Neuronal stem cell (in vitro differentiated cells): Measurements from ENCODE around the gene DYNC2I2.

Source experiments
- DNase-seq: peaks from one replicate; pipeline ENCODE4 v3.0.0-alpha.2; 2013; ENCODE audit warnings: low spot score
- H2AFZ ChIP-seq: one replicate; pipeline ENCODE4 v1.6.1; 2013; ENCODE audit warnings: mild to moderate bottlenecking, low read length, inconsistent platforms
- H2AK5ac ChIP-seq: 2 replicates; pipeline ENCODE4 v1.6.1; 2013; ENCODE audit warnings: low read depth, mild to moderate bottlenecking, inconsistent platforms, low read length, moderate library complexity, mixed read lengths
- H2BK120ac ChIP-seq: 2 replicates; pipeline ENCODE4 v1.6.1; 2013; ENCODE audit warnings: low read depth, mild to moderate bottlenecking, inconsistent platforms, low read length, moderate library complexity, mixed read lengths
- H2BK12ac ChIP-seq: one replicate; pipeline ENCODE4 v1.6.1; 2013; ENCODE audit warnings: low read length, inconsistent platforms
- H2BK15ac ChIP-seq: 2 replicates; pipeline ENCODE4 v1.6.1; 2013; ENCODE audit warnings: mild to moderate bottlenecking, low read length, inconsistent platforms, mixed read lengths
- H2BK5ac ChIP-seq: one replicate; pipeline ENCODE4 v1.6.1; 2013; ENCODE audit warnings: inconsistent platforms, mild to moderate bottlenecking, low read length, moderate library complexity
- H3K14ac ChIP-seq: one replicate; pipeline ENCODE4 v1.6.1; 2013; ENCODE audit warnings: low read length, inconsistent platforms
- H3K18ac ChIP-seq: 2 replicates; pipeline ENCODE4 v1.6.1; 2013; ENCODE audit warnings: low read length, inconsistent platforms
- H3K23ac ChIP-seq: 2 replicates; pipeline ENCODE4 v1.6.1; 2013; ENCODE audit warnings: low read depth, mild to moderate bottlenecking, mixed read lengths, low read length, inconsistent platforms; ENCODE audit not compliant: poor library complexity
- H3K27ac ChIP-seq: replicated peaks from 3 replicates; pipeline ENCODE4 v1.5.1; 2013; ENCODE audit warnings: low read length, inconsistent platforms
- H3K27me3 ChIP-seq, 3 experiments: 2 replicates each; pipeline ENCODE4 v1.6.1; 2013; ENCODE audit warnings: low read length in 3 of 3, mild to moderate bottlenecking in 2 of 3, inconsistent platforms in 1 of 3, low read depth in 1 of 3, mixed read lengths in 1 of 3, moderate library complexity in 1 of 3; ENCODE audit not compliant: control insufficient read depth in 3 of 3, insufficient read depth in 3 of 3
- H3K36me3 ChIP-seq, 2 donors: replicated peaks in 1 of 2; 2 replicates each; pipeline ENCODE4 v1.6.1; 2013; ENCODE audit warnings: low read length in 2 of 2; ENCODE audit not compliant: control insufficient read depth in 2 of 2, insufficient read depth in 2 of 2
- H3K4ac ChIP-seq: 2 replicates; pipeline ENCODE4 v1.6.1; 2013; ENCODE audit warnings: inconsistent platforms, mild to moderate bottlenecking, low read length, moderate library complexity
- H3K4me1 ChIP-seq, 2 donors: 1 replicate in 1 of 2; 2 replicates in 1 of 2; pipeline ENCODE4 v1.6.1; 2013; ENCODE audit warnings: low read length in 2 of 2, low read depth in 1 of 2; ENCODE audit not compliant: control insufficient read depth in 2 of 2, insufficient read depth in 1 of 2
- H3K4me2 ChIP-seq: one replicate; pipeline ENCODE4 v1.6.1; 2013; ENCODE audit warnings: mild to moderate bottlenecking, low read length, inconsistent platforms; ENCODE audit not compliant: insufficient read depth, poor library complexity, severe bottlenecking
- H3K4me3 ChIP-seq, 2 donors: 2 replicates each; pipeline ENCODE4 v1.5.1; 2013; ENCODE audit warnings: low read length in 2 of 2, mild to moderate bottlenecking in 2 of 2, inconsistent platforms in 1 of 2, moderate library complexity in 1 of 2
- H3K79me1 ChIP-seq: one replicate; pipeline ENCODE4 v1.6.1; 2013; ENCODE audit warnings: low read depth, mild to moderate bottlenecking, inconsistent platforms, low read length, moderate library complexity
- H3K9ac ChIP-seq: one replicate; pipeline ENCODE4 v1.6.1; 2013; ENCODE audit warnings: mild to moderate bottlenecking, low read depth, low read length, inconsistent platforms; ENCODE audit not compliant: poor library complexity
- H3K9me3 ChIP-seq, 2 donors: replicated peaks in 1 of 2; 2 replicates each; pipeline versions ENCODE3 to v1.6.1; 2013; ENCODE audit warnings: low read length in 2 of 2, mild to moderate bottlenecking in 2 of 2, inconsistent platforms in 1 of 2, low read depth in 1 of 2, mixed read lengths in 1 of 2, moderate library complexity in 1 of 2; ENCODE audit not compliant: control insufficient read depth in 2 of 2, insufficient read depth in 1 of 2
- H4K8ac ChIP-seq: one replicate; pipeline ENCODE4 v1.6.1; 2013; ENCODE audit warnings: low read depth, mild to moderate bottlenecking, inconsistent platforms, low read length, moderate library complexity
- H4K91ac ChIP-seq: one replicate; pipeline ENCODE4 v1.6.1; 2013; ENCODE audit warnings: low read length, low read depth, mild to moderate bottlenecking, inconsistent platforms; ENCODE audit not compliant: poor library complexity
- WGBS, 2 donors: extraction: QIAGEN DNeasy Blood & Tissue Kit; methylation state at CpG; one replicate each; pipeline ENCODE4 v1.1.7; 2013; ENCODE audit warnings: missing lambda C conversion rate in 2 of 2, mixed read lengths in 1 of 2; ENCODE audit not compliant: insufficient read length in 2 of 2, insufficient replicate concordance in 1 of 2; ENCODE audit errors: extremely low coverage in 2 of 2; 5-methylcytosine and 5-hydroxymethylcytosine counted together

DYNC2I2 gene

GRCh38 chr9:128633057-128633456, 23.6 kb downstream of the DYNC2I2 start:
- H3K9ac ChIP-seq, result no peak overlapping the region
- no peak overlapping the region for H2BK120ac ChIP-seq
- no peak overlapping the region for H2BK5ac ChIP-seq
- no peak overlapping the region for H4K8ac ChIP-seq
- no peaks in the 10 kb centered on the region for H3K9me3 ChIP-seq
- DNase-seq, result no peak
- H3K18ac ChIP-seq, result no peak overlapping the region
- peaks cover 0 to 8% of the 10 kb centered on the region in 2 donors for H3K4me1 ChIP-seq
- H2BK12ac ChIP-seq, result no peak overlapping the region
- WGBS, 2 donors, result no CpG with 5 or more reads among the region's 21 CpGs
- no peak overlapping the region for H3K14ac ChIP-seq
- no peaks in the 10 kb centered on the region for H3K27me3 ChIP-seq
- H2AFZ ChIP-seq, result no peak overlapping the region
- H3K23ac ChIP-seq, result no peak overlapping the region
- H3K79me1 ChIP-seq, result peaks cover 14% of the 10 kb centered on the region
- no peak overlapping the region for H3K4me3 ChIP-seq
- H2BK15ac ChIP-seq, result no peak overlapping the region
- no peak overlapping the region for H2AK5ac ChIP-seq
- no peak overlapping the region for H4K91ac ChIP-seq
- H3K36me3 ChIP-seq, result peaks cover 50 to 99% of the 10 kb centered on the region in 2 donors
- no peak overlapping the region for H3K4me2 ChIP-seq
- peak overlapping the region; percentile 41 for H3K4ac ChIP-seq
- no peak overlapping the region for H3K27ac ChIP-seq

- Histone ChIP-seq H3K4me3 (no peak overlapping the region), H3K4me1 (peaks cover 0 to 8% of the 10 kb centered on the region in 2 donors), H3K4ac (no peak overlapping the region), H3K9ac (no peak overlapping the region), H3K9me3 (no peaks in the 10 kb centered on the region), H4K8ac (no peak overlapping the region), H2AK5ac (no peak overlapping the region), H2BK5ac (no peak overlapping the region), H4K91ac (no peak overlapping the region), H3K79me1 (peaks cover 14% of the 10 kb centered on the region), H2BK120ac (no peak overlapping the region), H2BK15ac (no peak overlapping the region), H3K18ac (no peak overlapping the region), H3K4me2 (no peak overlapping the region), H3K27ac (no peak overlapping the region), H3K14ac (no peak overlapping the region), H2AFZ (no peak overlapping the region), H2BK12ac (no peak overlapping the region), H3K36me3 (peaks cover 52 to 99% of the 10 kb centered on the region in 2 donors), H3K27me3 (no peaks in the 10 kb centered on the region), H3K23ac (no peak overlapping the region)
- DNase-seq, result no peak
- WGBS, 2 donors, result no CpG with 5 or more reads among the region's 14 CpGs
Measured at GRCh38 chr9:128632486-128632885, 24.2 kb downstream of the DYNC2I2 start.

GRCh38 chr9:128632066-128632465, 24.6 kb downstream of the DYNC2I2 start:
- peaks cover 12% of the 10 kb centered on the region for H3K79me1 ChIP-seq
- H4K8ac ChIP-seq, result no peak overlapping the region
- peaks cover 54 to 99% of the 10 kb centered on the region in 2 donors for H3K36me3 ChIP-seq
- H2BK15ac ChIP-seq, result no peak overlapping the region
- no peaks in the 10 kb centered on the region for H3K27me3 ChIP-seq
- H3K14ac ChIP-seq, result no peak overlapping the region
- peak overlapping the region; percentile 16 for H3K23ac ChIP-seq
- H2AFZ ChIP-seq, result no peak overlapping the region
- no peak for DNase-seq
- peak overlapping the region; percentile 27 for H2BK5ac ChIP-seq
- H2BK12ac ChIP-seq, result no peak overlapping the region
- H3K4me1 ChIP-seq, result peaks cover 0 to 8% of the 10 kb centered on the region in 2 donors
- H3K18ac ChIP-seq, result no peak overlapping the region
- H3K4me3 ChIP-seq, result no peak overlapping the region
- no peak overlapping the region for H3K4me2 ChIP-seq
- H3K27ac ChIP-seq, result no peak overlapping the region
- H2BK120ac ChIP-seq, result no peak overlapping the region
- WGBS, 2 donors, result no CpG with 5 or more reads among the region's 10 CpGs
- no peak overlapping the region for H4K91ac ChIP-seq
- H3K4ac ChIP-seq, result no peak overlapping the region
- H3K9me3 ChIP-seq, result no peaks in the 10 kb centered on the region
- H2AK5ac ChIP-seq, result no peak overlapping the region
- no peak overlapping the region for H3K9ac ChIP-seq

GRCh38 chr9:128631636-128632035, 25.0 kb downstream of the DYNC2I2 start:
- no peak overlapping the region for H3K4ac ChIP-seq
- H3K4me3 ChIP-seq, result no peak overlapping the region
- WGBS, 2 donors, result no CpG with 5 or more reads among the region's 9 CpGs

More at GRCh38 chr9:128631636-128632035, 25.0 kb downstream of the DYNC2I2 start:
- H3K36me3 ChIP-seq, result peaks cover 52 to 99% of the 10 kb centered on the region in 2 donors
- H3K4me1 ChIP-seq, result peaks cover 0 to 8% of the 10 kb centered on the region in 2 donors
- no peak overlapping the region for H2AK5ac ChIP-seq
- H3K79me1 ChIP-seq, result peaks cover 8% of the 10 kb centered on the region
- no peak overlapping the region for H2BK15ac ChIP-seq
- no peak overlapping the region for H3K14ac ChIP-seq
- no peak overlapping the region for H3K9ac ChIP-seq
- H2BK120ac ChIP-seq, result no peak overlapping the region
- H2BK5ac ChIP-seq, result peak overlapping the region; percentile 27
- H4K91ac ChIP-seq, result no peak overlapping the region
- no peak overlapping the region for H3K18ac ChIP-seq
- no peaks in the 10 kb centered on the region for H3K9me3 ChIP-seq
- H2BK12ac ChIP-seq, result no peak overlapping the region
- no peak overlapping the region for H2AFZ ChIP-seq
- peak overlapping the region; percentile 16 for H3K23ac ChIP-seq
- no peak for DNase-seq
- no peak overlapping the region for H3K27ac ChIP-seq
- H4K8ac ChIP-seq, result no peak overlapping the region
- no peak overlapping the region for H3K4me2 ChIP-seq
- no peaks in the 10 kb centered on the region for H3K27me3 ChIP-seq
